Skin of body (tissue), 2 donors: ENCODE results near the gene VPS37B. TPM values are rescaled to one million over a fixed set of nuclear protein-coding genes. Genes with fewer than 3 reads are reported as not detected.

ENCODE experiments used
- DNase-seq: peaks from one replicate; lab custom pipeline; 2025; lab: John Stamatoyannopoulos, UW
- total RNA-seq: library from RNA; depleted of rRNA; stranded (reverse); fragments of >200 nt; gene quantifications from one replicate; pipeline ENCODE4 v1.2.3, GENCODE V29; 2014

Gene VPS37B
- total RNA-seq, 1 donor from 2014 or later: 22.7 TPM

- no peak for DNase-seq
These were observed 42.2 kb downstream of the VPS37B start for GRCh38 chr12:122853582-122854245.

- no peak for DNase-seq
These were observed 43.3 kb downstream of the VPS37B start for GRCh38 chr12:122852336-122853275.

- no peak for DNase-seq
These were observed 44.1 kb downstream of the VPS37B start for GRCh38 chr12:122851820-122852219.

- no peak for DNase-seq
These were observed 45.1 kb downstream of the VPS37B start for GRCh38 chr12:122850695-122851350.

- no peak for DNase-seq
These were observed 45.9 kb downstream of the VPS37B start for GRCh38 chr12:122850048-122850445.

- no peak for DNase-seq
These were observed 46.4 kb downstream of the VPS37B start for GRCh38 chr12:122849352-122850047.

- DNase-seq: no peak
These were observed 47.2 kb downstream of the VPS37B start for GRCh38 chr12:122848471-122849351.

GRCh38 chr12:122847921-122848421 lies 48.0 kb downstream of the VPS37B start:
- DNase-seq: no peak

GRCh38 chr12:122847516-122847836 lies 48.4 kb downstream of the VPS37B start:
- no peak for DNase-seq

GRCh38 chr12:122846622-122847515 lies 49.1 kb downstream of the VPS37B start:
- DNase-seq: no peak

- no peak for DNase-seq
These were observed 49.9 kb downstream of the VPS37B start for GRCh38 chr12:122845865-122846621.

GRCh38 chr12:122845041-122845864 lies 50.7 kb downstream of the VPS37B start:
- DNase-seq: no peak

- DNase-seq: no peak
These were observed 51.5 kb downstream of the VPS37B start for GRCh38 chr12:122844366-122844971.

- DNase-seq: no peak
These were observed 52.5 kb downstream of the VPS37B start for GRCh38 chr12:122843455-122843854.

- no peak for DNase-seq
These were observed 53.2 kb downstream of the VPS37B start for GRCh38 chr12:122842505-122843405.
